ENCODE data around the gene ADCK1. TPM values are rescaled to one million over a fixed set of nuclear protein-coding genes. Genes with fewer than 3 reads are reported as not detected.

Gene ADCK1
- polyA plus RNA-seq, 4 donors: 5.1 to 10.2 (median 8.0) TPM

DNA sequence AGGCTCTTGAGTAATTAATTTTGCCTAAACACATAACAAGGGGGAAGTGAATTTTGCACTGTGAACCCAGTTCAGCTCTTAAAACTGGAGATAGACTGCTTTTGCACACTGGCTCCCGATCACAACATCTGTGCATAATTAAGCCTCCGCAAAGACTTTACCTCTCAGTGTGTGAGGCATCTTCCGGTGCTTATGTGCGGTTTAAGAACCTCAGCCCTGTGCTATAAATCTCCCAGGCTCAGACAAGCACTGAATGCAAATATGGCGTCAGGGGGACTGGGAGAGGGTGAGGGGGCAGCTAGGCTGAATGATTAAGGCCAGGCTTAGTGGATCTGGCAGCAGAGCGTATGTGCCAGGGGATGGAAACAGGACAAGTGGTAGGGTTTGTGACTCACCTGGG is 103.3 kb downstream of the ADCK1 start:
- Histone ChIP-seq H3K4me3 (ENCODE audit: low read depth in 1 of 3, low read length in 3 of 3) (no peak overlapping the region), H3K4me1 (ENCODE audit: control insufficient read depth in 3 of 3, insufficient read depth in 2 of 3, low read depth in 1 of 3, low read length in 2 of 3) (no peaks in the 10 kb centered on the region), H3K27me3 (ENCODE audit: control insufficient read depth in 3 of 3, insufficient read depth in 3 of 3, low read length in 3 of 3) (no peaks in the 10 kb centered on the region), H3K27ac (ENCODE audit: low read depth in 1 of 3, low read length in 2 of 3) (no peak overlapping the region), H3K9me3 (ENCODE audit: control insufficient read depth in 2 of 2, insufficient read depth in 1 of 2, low read depth in 1 of 2, low read length in 1 of 2) (no peaks in the 10 kb centered on the region), H3K36me3 (ENCODE audit: control insufficient read depth in 3 of 3, insufficient read depth in 2 of 3, low read depth in 1 of 3, low read length in 3 of 3) (peaks cover 0 to 14% (median 0%) of the 10 kb centered on the region in 3 donors)
- 84 to 96% (median 93%) methylated on average over 6 of the region's 6 CpGs for WGBS, 3 donors
- no peak for DNase-seq
- FAIRE-seq: no peak

DNA sequence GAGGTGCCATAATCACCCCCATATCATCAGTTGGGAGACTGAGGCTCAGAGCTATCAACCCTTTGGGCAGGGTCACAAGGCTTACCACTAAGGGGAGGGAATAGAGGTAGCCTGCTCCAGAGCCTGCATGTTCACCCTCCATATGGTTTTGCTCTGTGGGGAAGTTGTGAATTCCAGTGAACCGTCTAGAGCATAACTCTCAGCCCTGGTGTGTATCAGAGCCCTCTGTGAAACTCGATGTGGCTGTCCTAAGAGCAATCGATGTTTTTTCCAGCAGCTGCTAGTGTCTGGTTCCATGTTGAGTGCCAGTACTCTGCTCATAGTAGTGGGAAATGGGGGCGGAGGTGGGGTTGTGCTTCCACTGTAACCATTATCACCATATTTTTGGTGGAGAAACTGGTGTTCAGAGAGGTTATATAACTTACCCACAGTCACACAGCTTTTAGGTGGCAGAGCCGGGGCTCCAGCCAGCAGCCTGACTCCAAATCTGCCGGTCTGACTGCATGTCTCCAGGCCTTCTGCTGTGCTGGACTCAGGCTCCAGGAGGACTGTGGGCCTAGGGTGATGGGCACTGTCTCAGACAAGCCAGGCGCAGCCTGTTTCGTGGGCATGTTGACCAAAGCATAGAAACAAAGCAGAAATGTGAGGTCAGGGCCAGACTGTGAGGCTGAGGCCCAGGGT is 104.2 kb downstream of the ADCK1 start:
- FAIRE-seq (no peak), DNase-seq (no peak)
- Histone ChIP-seq H3K36me3 (ENCODE audit: control insufficient read depth in 3 of 3, insufficient read depth in 2 of 3, low read depth in 1 of 3, low read length in 3 of 3) (peaks cover 0 to 16% (median 0%) of the 10 kb centered on the region in 3 donors), H3K27ac (ENCODE audit: low read depth in 1 of 3, low read length in 2 of 3) (no peak overlapping the region), H3K4me3 (ENCODE audit: low read depth in 1 of 3, low read length in 3 of 3) (no peak overlapping the region), H3K9me3 (ENCODE audit: control insufficient read depth in 2 of 2, insufficient read depth in 1 of 2, low read depth in 1 of 2, low read length in 1 of 2) (no peaks in the 10 kb centered on the region), H3K27me3 (ENCODE audit: control insufficient read depth in 3 of 3, insufficient read depth in 3 of 3, low read length in 3 of 3) (no peaks in the 10 kb centered on the region), H3K4me1 (ENCODE audit: control insufficient read depth in 3 of 3, insufficient read depth in 2 of 3, low read depth in 1 of 3, low read length in 2 of 3) (no peaks in the 10 kb centered on the region)
- 76 to 87% (median 87%) methylated on average over 8 of the region's 8 CpGs for WGBS, 3 donors

DNA sequence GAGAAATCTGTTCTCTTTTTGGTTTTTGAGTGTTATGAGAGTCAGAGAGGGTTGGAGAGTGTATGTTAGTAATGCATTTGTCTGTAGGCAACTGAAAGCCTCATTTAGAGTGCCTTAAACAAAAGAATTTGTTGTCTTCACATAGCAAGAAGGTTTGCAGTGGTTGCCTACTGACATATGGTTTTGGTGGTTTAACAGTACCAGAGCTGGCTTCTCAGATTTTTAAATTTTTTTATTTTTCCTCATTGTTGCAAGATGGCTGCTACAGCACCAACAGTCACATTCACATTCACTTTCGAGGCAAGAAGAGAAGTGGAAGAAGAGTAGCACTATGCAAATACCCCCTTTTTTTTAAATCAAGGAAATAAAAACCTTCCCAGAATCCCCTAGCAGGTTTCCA is 106.5 kb downstream of the ADCK1 start:
- no peak for DNase-seq
- no peak for FAIRE-seq
- Histone ChIP-seq H3K4me1 (ENCODE audit: control insufficient read depth in 3 of 3, insufficient read depth in 2 of 3, low read depth in 1 of 3, low read length in 2 of 3) (no peaks in the 10 kb centered on the region), H3K4me3 (ENCODE audit: low read depth in 1 of 3, low read length in 3 of 3) (no peak overlapping the region), H3K36me3 (ENCODE audit: control insufficient read depth in 3 of 3, insufficient read depth in 2 of 3, low read depth in 1 of 3, low read length in 3 of 3) (peaks cover 0 to 16% (median 0%) of the 10 kb centered on the region in 3 donors), H3K9me3 (ENCODE audit: control insufficient read depth in 2 of 2, insufficient read depth in 1 of 2, low read depth in 1 of 2, low read length in 1 of 2) (no peaks in the 10 kb centered on the region), H3K27ac (ENCODE audit: low read depth in 1 of 3, low read length in 2 of 3) (no peak overlapping the region), H3K27me3 (ENCODE audit: control insufficient read depth in 3 of 3, insufficient read depth in 3 of 3, low read length in 3 of 3) (no peaks in the 10 kb centered on the region)
- 85 to 94% (median 85%) methylated on average over 1 of the region's 1 CpG for WGBS, 3 donors

DNA sequence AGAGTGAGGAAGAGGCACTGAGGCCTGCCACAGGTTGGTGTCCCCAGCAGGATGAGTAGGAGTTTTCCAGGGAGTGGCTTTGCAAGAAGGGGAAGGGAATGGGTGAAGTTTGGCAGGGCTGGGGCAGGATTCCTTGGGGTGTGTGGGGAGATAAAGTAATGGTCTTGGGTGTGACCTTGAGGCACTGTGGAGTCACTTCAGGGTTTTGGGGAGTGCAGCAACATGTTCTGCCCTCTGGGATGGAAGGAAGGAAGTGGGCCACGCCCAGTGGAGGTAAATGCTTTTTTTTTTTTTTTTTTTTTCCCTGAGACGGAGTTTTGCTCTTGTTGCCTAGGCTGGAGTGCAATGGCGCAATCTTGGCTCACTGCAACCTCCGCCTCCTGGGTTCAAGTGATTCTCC is 108.9 kb downstream of the ADCK1 start:
- DNase-seq (no peak), FAIRE-seq (no peak)
- Histone ChIP-seq H3K9me3 (ENCODE audit: control insufficient read depth in 2 of 2, insufficient read depth in 1 of 2, low read depth in 1 of 2, low read length in 1 of 2) (no peaks in the 10 kb centered on the region), H3K27ac (ENCODE audit: low read depth in 1 of 3, low read length in 2 of 3) (no peak overlapping the region), H3K27me3 (ENCODE audit: control insufficient read depth in 3 of 3, insufficient read depth in 3 of 3, low read length in 3 of 3) (no peaks in the 10 kb centered on the region), H3K4me1 (ENCODE audit: control insufficient read depth in 3 of 3, insufficient read depth in 2 of 3, low read depth in 1 of 3, low read length in 2 of 3) (no peaks in the 10 kb centered on the region), H3K36me3 (ENCODE audit: control insufficient read depth in 3 of 3, insufficient read depth in 2 of 3, low read depth in 1 of 3, low read length in 3 of 3) (peaks cover 0 to 16% (median 0%) of the 10 kb centered on the region in 3 donors), H3K4me3 (ENCODE audit: low read depth in 1 of 3, low read length in 3 of 3) (no peak overlapping the region)
- 77 to 100% (median 93%) methylated on average over 1 to 4 of the region's 4 CpGs for WGBS, 3 donors

DNA sequence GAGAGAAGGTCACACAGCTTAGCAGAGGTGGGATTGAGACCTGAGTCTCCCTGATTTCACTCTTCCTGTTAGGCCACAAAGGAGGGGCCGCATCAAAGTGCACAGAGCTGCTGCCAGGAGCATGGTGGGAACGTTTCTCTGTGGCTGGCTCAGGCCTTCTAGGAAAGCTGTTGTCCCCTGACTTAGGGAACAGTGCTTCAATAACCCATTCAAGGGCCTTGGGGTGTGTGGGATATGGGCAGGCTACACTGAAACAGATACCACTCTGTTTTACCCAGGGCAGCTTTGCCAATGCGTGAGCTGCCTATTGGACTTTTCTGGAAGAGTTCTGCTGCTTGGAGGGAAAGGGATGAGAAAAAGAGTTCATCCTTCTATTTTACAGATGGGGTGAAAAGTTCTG is 110.0 kb downstream of the ADCK1 start:
- WGBS, 3 donors: 73 to 82% (median 77%) methylated on average over 3 of the region's 3 CpGs
- no peak overlapping the region for H3K4me3 ChIP-seq (ENCODE audit: low read depth in 1 of 3, low read length in 3 of 3)
- H3K27me3 ChIP-seq (ENCODE audit: control insufficient read depth in 3 of 3, insufficient read depth in 3 of 3, low read length in 3 of 3): no peaks in the 10 kb centered on the region
- H3K27ac ChIP-seq (ENCODE audit: low read depth in 1 of 3, low read length in 2 of 3): no peak overlapping the region
- no peaks in the 10 kb centered on the region for H3K9me3 ChIP-seq (ENCODE audit: control insufficient read depth in 2 of 2, insufficient read depth in 1 of 2, low read depth in 1 of 2, low read length in 1 of 2)
- FAIRE-seq: no peak
- no peaks in the 10 kb centered on the region for H3K4me1 ChIP-seq (ENCODE audit: control insufficient read depth in 3 of 3, insufficient read depth in 2 of 3, low read depth in 1 of 3, low read length in 2 of 3)
- DNase-seq: no peak
- H3K36me3 ChIP-seq (ENCODE audit: control insufficient read depth in 3 of 3, insufficient read depth in 2 of 3, low read depth in 1 of 3, low read length in 3 of 3): peaks cover 0 to 16% (median 0%) of the 10 kb centered on the region in 3 donors

DNA sequence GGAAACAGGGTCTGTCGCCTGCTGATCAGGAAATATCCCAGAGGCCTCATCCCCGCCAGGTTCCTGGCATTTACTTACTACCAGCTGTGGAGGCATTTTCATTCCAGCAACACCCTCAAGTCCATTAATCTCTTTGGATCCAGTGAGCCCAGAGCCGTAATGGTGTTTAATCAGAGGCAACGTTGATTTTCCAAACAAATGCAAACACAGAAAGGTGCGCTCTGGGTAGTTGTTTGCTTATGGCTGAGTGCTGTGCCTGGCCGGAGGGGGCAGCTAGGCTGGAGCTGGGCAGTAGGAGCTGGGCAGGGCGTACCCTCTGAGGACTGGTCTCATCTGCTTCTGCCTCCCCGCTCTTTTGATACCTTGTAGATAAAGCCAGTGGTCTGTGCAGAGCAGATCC is 110.6 kb downstream of the ADCK1 start:
- Histone ChIP-seq H3K9me3 (ENCODE audit: control insufficient read depth in 2 of 2, insufficient read depth in 1 of 2, low read depth in 1 of 2, low read length in 1 of 2) (no peaks in the 10 kb centered on the region), H3K4me1 (ENCODE audit: control insufficient read depth in 3 of 3, insufficient read depth in 2 of 3, low read depth in 1 of 3, low read length in 2 of 3) (no peaks in the 10 kb centered on the region), H3K36me3 (ENCODE audit: control insufficient read depth in 3 of 3, insufficient read depth in 2 of 3, low read depth in 1 of 3, low read length in 3 of 3) (peaks cover 0 to 16% (median 0%) of the 10 kb centered on the region in 3 donors), H3K27me3 (ENCODE audit: control insufficient read depth in 3 of 3, insufficient read depth in 3 of 3, low read length in 3 of 3) (no peaks in the 10 kb centered on the region), H3K27ac (ENCODE audit: low read depth in 1 of 3, low read length in 2 of 3) (no peak overlapping the region), H3K4me3 (ENCODE audit: low read depth in 1 of 3, low read length in 3 of 3) (no peak overlapping the region)
- WGBS, 3 donors: 81 to 86% (median 84%) methylated on average over 8 of the region's 8 CpGs
- no peak for FAIRE-seq
- no peak for DNase-seq

DNA sequence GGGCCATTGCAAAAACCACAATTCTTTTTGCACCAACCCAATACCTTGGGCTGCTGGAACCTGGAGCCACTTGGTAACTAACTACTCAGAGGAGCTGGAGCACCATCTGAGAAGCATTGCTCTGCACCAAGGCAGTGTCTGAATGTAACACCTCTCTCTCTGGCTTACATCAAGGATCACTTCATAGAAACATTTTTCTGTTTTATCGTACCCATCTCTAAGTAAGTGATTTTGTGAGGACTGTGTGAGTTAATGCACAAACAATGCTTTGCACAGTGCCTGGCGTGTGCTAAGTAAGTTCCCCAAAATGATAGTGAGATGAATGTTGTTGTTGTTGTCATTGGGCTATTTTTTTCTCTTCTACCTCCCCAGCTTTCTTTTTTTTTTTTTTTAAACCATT is 111.4 kb downstream of the ADCK1 start:
- no peak for FAIRE-seq
- 81 to 92% (median 90%) methylated on average over 2 of the region's 2 CpGs for WGBS, 3 donors
- DNase-seq: no peak

DNA sequence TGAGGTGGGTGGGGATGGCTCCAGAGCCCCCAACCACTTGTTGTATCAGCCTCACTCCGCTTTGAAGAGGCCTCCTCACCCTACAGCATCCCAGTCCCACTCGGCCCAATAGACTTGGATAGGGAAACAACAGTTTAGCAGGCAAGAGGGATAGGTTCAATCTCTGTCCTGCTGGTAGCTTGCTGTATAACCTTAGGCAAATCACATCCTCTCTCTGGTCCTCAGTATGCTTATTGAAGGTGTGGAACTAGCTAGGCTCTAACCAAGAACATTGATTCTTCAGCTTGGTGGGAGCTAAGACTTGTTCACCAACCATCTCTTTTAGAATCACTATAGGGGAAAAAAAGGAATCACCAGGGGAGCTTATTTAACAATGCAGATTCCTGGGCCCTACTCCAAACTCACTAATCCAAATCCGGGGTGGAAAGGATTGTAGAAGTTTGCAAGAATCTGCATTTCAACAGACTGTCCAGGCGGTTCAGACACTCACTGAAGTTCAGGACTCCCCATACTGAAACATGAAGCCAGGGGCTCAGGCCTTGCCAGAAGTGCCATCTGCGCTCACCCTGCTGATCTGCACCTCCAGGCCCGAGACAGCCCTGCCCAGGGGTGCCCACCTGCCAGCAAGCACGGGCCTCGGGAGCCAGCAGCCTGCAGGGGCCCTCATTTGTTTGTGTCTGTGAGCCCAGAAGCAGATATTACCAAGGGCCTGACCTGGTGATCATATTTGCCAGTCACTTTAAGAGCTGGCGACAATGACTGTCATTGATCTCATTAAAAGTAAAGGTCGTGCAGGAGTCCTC is 113.0 kb downstream of the ADCK1 start:
- no peak for FAIRE-seq
- no peaks in the 10 kb centered on the region for H3K9me3 ChIP-seq (ENCODE audit: control insufficient read depth in 2 of 2, insufficient read depth in 1 of 2, low read depth in 1 of 2, low read length in 1 of 2)
- H3K4me1 ChIP-seq (ENCODE audit: control insufficient read depth in 3 of 3, insufficient read depth in 2 of 3, low read depth in 1 of 3, low read length in 2 of 3): no peaks in the 10 kb centered on the region
- 73 to 79% (median 77%) methylated on average over 10 of the region's 10 CpGs for WGBS, 3 donors
- peaks cover 0 to 12% (median 0%) of the 10 kb centered on the region in 3 donors for H3K36me3 ChIP-seq (ENCODE audit: control insufficient read depth in 3 of 3, insufficient read depth in 2 of 3, low read depth in 1 of 3, low read length in 3 of 3)
- H3K4me3 ChIP-seq (ENCODE audit: low read depth in 1 of 3, low read length in 3 of 3): no peak overlapping the region
- H3K27me3 ChIP-seq (ENCODE audit: control insufficient read depth in 3 of 3, insufficient read depth in 3 of 3, low read length in 3 of 3): no peaks in the 10 kb centered on the region
- DNase-seq: no peak
- no peak overlapping the region for H3K27ac ChIP-seq (ENCODE audit: low read depth in 1 of 3, low read length in 2 of 3)

More for the DNA sequence above, 111.4 kb downstream of the ADCK1 start:
- H3K4me3 ChIP-seq (ENCODE audit: low read depth in 1 of 3, low read length in 3 of 3): no peak overlapping the region
- H3K27ac ChIP-seq (ENCODE audit: low read depth in 1 of 3, low read length in 2 of 3): no peak overlapping the region
- no peaks in the 10 kb centered on the region for H3K27me3 ChIP-seq (ENCODE audit: control insufficient read depth in 3 of 3, insufficient read depth in 3 of 3, low read length in 3 of 3)
- peaks cover 0 to 16% (median 0%) of the 10 kb centered on the region in 3 donors for H3K36me3 ChIP-seq (ENCODE audit: control insufficient read depth in 3 of 3, insufficient read depth in 2 of 3, low read depth in 1 of 3, low read length in 3 of 3)
- no peaks in the 10 kb centered on the region for H3K9me3 ChIP-seq (ENCODE audit: control insufficient read depth in 2 of 2, insufficient read depth in 1 of 2, low read depth in 1 of 2, low read length in 1 of 2)
- H3K4me1 ChIP-seq (ENCODE audit: control insufficient read depth in 3 of 3, insufficient read depth in 2 of 3, low read depth in 1 of 3, low read length in 2 of 3): no peaks in the 10 kb centered on the region

Data from small intestine (tissue), 7 donors.